GM23248 (cell line): Measurements from ENCODE around the gene RFPL1.
"Not testable (repeated sequence)": the region's sequence is repeated elsewhere in the genome, so short reads cannot be mapped to it uniquely, and the experiment has no call there.

ENCODE experiments used
- EZH2 ChIP-seq: fragments of 200-600 bp; sonication (generic); IDR thresholded peaks from 2 replicates; pipeline ENCODE4 v1.6.1; 2018; ENCODE audit warnings: antibody characterized with exemption, mild to moderate bottlenecking; ENCODE audit not compliant: insufficient read depth, poor library complexity, severe bottlenecking
- EZH2phosphoT487 ChIP-seq: fragments of 200-600 bp; sonication (generic); IDR thresholded peaks from 2 replicates; pipeline ENCODE4 v1.6.1; 2018; ENCODE audit warnings: antibody characterized with exemption, moderate library complexity, mild to moderate bottlenecking, low read depth; ENCODE audit not compliant: insufficient read depth

DNA sequence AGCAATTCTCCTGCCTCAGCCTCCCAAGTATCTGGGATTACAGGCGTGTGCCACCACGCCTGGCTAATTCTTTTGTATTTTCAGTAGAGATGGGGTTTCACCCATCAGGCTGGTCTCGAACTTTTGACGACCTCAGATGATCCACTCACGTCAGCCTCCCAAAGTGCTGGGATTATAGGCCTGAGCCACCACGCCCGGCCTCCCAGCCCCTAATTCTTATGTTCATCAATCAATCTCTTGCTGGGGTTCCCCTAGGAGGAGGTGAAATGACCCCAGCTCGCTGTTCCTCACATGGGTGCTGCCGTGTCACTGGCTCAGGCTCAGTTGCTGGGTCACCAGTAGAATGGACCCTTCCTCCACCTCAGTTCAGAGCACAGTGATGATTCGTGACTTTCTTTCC is at the start of gene RFPL1:
- TF ChIP-seq EZH2, EZH2phosphoT487: not testable (repeated sequence)
